Neuronal stem cell (in vitro differentiated cells): ENCODE data around the gene SNX25.
"Not testable (repeated sequence)": the region's sequence is repeated elsewhere in the genome, so short reads cannot be mapped to it uniquely, and the experiment has no call there.

Source experiments
- DNase-seq: peaks from one replicate; pipeline ENCODE4 v3.0.0-alpha.2; 2013; ENCODE audit warnings: low spot score
- H2AFZ ChIP-seq: one replicate; pipeline ENCODE4 v1.6.1; 2013; ENCODE audit warnings: mild to moderate bottlenecking, low read length, inconsistent platforms
- H2AK5ac ChIP-seq: 2 replicates; pipeline ENCODE4 v1.6.1; 2013; ENCODE audit warnings: low read depth, mild to moderate bottlenecking, inconsistent platforms, low read length, moderate library complexity, mixed read lengths
- H2BK120ac ChIP-seq: 2 replicates; pipeline ENCODE4 v1.6.1; 2013; ENCODE audit warnings: low read depth, mild to moderate bottlenecking, inconsistent platforms, low read length, moderate library complexity, mixed read lengths
- H2BK12ac ChIP-seq: one replicate; pipeline ENCODE4 v1.6.1; 2013; ENCODE audit warnings: low read length, inconsistent platforms
- H2BK15ac ChIP-seq: 2 replicates; pipeline ENCODE4 v1.6.1; 2013; ENCODE audit warnings: mild to moderate bottlenecking, low read length, inconsistent platforms, mixed read lengths
- H2BK5ac ChIP-seq: one replicate; pipeline ENCODE4 v1.6.1; 2013; ENCODE audit warnings: inconsistent platforms, mild to moderate bottlenecking, low read length, moderate library complexity
- H3K14ac ChIP-seq: one replicate; pipeline ENCODE4 v1.6.1; 2013; ENCODE audit warnings: low read length, inconsistent platforms
- H3K18ac ChIP-seq: 2 replicates; pipeline ENCODE4 v1.6.1; 2013; ENCODE audit warnings: low read length, inconsistent platforms
- H3K23ac ChIP-seq: 2 replicates; pipeline ENCODE4 v1.6.1; 2013; ENCODE audit warnings: low read depth, mild to moderate bottlenecking, mixed read lengths, low read length, inconsistent platforms; ENCODE audit not compliant: poor library complexity
- H3K27ac ChIP-seq: replicated peaks from 3 replicates; pipeline ENCODE4 v1.5.1; 2013; ENCODE audit warnings: low read length, inconsistent platforms
- H3K27me3 ChIP-seq, 3 experiments: 2 replicates each; pipeline ENCODE4 v1.6.1; 2013; ENCODE audit warnings: low read length in 3 of 3, mild to moderate bottlenecking in 2 of 3, inconsistent platforms in 1 of 3, low read depth in 1 of 3, mixed read lengths in 1 of 3, moderate library complexity in 1 of 3; ENCODE audit not compliant: control insufficient read depth in 3 of 3, insufficient read depth in 3 of 3
- H3K36me3 ChIP-seq, 2 donors: replicated peaks in 1 of 2; 2 replicates each; pipeline ENCODE4 v1.6.1; 2013; ENCODE audit warnings: low read length in 2 of 2; ENCODE audit not compliant: control insufficient read depth in 2 of 2, insufficient read depth in 2 of 2
- H3K4ac ChIP-seq: 2 replicates; pipeline ENCODE4 v1.6.1; 2013; ENCODE audit warnings: inconsistent platforms, mild to moderate bottlenecking, low read length, moderate library complexity
- H3K4me1 ChIP-seq, 2 donors: 1 replicate in 1 of 2; 2 replicates in 1 of 2; pipeline ENCODE4 v1.6.1; 2013; ENCODE audit warnings: low read length in 2 of 2, low read depth in 1 of 2; ENCODE audit not compliant: control insufficient read depth in 2 of 2, insufficient read depth in 1 of 2
- H3K4me2 ChIP-seq: one replicate; pipeline ENCODE4 v1.6.1; 2013; ENCODE audit warnings: mild to moderate bottlenecking, low read length, inconsistent platforms; ENCODE audit not compliant: insufficient read depth, poor library complexity, severe bottlenecking
- H3K4me3 ChIP-seq, 2 donors: 2 replicates each; pipeline ENCODE4 v1.5.1; 2013; ENCODE audit warnings: low read length in 2 of 2, mild to moderate bottlenecking in 2 of 2, inconsistent platforms in 1 of 2, moderate library complexity in 1 of 2
- H3K79me1 ChIP-seq: one replicate; pipeline ENCODE4 v1.6.1; 2013; ENCODE audit warnings: low read depth, mild to moderate bottlenecking, inconsistent platforms, low read length, moderate library complexity
- H3K9ac ChIP-seq: one replicate; pipeline ENCODE4 v1.6.1; 2013; ENCODE audit warnings: mild to moderate bottlenecking, low read depth, low read length, inconsistent platforms; ENCODE audit not compliant: poor library complexity
- H3K9me3 ChIP-seq, 2 donors: replicated peaks in 1 of 2; 2 replicates each; pipeline versions ENCODE3 to v1.6.1; 2013; ENCODE audit warnings: low read length in 2 of 2, mild to moderate bottlenecking in 2 of 2, inconsistent platforms in 1 of 2, low read depth in 1 of 2, mixed read lengths in 1 of 2, moderate library complexity in 1 of 2; ENCODE audit not compliant: control insufficient read depth in 2 of 2, insufficient read depth in 1 of 2
- H4K8ac ChIP-seq: one replicate; pipeline ENCODE4 v1.6.1; 2013; ENCODE audit warnings: low read depth, mild to moderate bottlenecking, inconsistent platforms, low read length, moderate library complexity
- H4K91ac ChIP-seq: one replicate; pipeline ENCODE4 v1.6.1; 2013; ENCODE audit warnings: low read length, low read depth, mild to moderate bottlenecking, inconsistent platforms; ENCODE audit not compliant: poor library complexity
- WGBS, 2 donors: extraction: QIAGEN DNeasy Blood & Tissue Kit; methylation state at CpG; one replicate each; pipeline ENCODE4 v1.1.7; 2013; ENCODE audit warnings: missing lambda C conversion rate in 2 of 2, mixed read lengths in 1 of 2; ENCODE audit not compliant: insufficient read length in 2 of 2, insufficient replicate concordance in 1 of 2; ENCODE audit errors: extremely low coverage in 2 of 2; 5-methylcytosine and 5-hydroxymethylcytosine counted together

SNX25 gene

GRCh38 chr4:185196437-185196836 lies 13.0 kb upstream of the SNX25 start:
- H3K4ac ChIP-seq = no peak overlapping the region
- H3K4me3 ChIP-seq = no peak overlapping the region
- no peak overlapping the region for H3K27ac ChIP-seq
- no peaks in the 10 kb centered on the region for H3K4me1 ChIP-seq
- WGBS, 2 donors = no CpG with 5 or more reads among the region's 2 CpGs
- H3K27me3 ChIP-seq = no peaks in the 10 kb centered on the region
- H3K9ac ChIP-seq = no peak overlapping the region
- no peak overlapping the region for H2AK5ac ChIP-seq
- H2BK15ac ChIP-seq = no peak overlapping the region
- H2BK120ac ChIP-seq = no peak overlapping the region
- H3K36me3 ChIP-seq = peaks cover 0 to 30% of the 10 kb centered on the region in 2 donors
- no peak overlapping the region for H2AFZ ChIP-seq
- H4K91ac ChIP-seq = no peak overlapping the region
- H2BK12ac ChIP-seq = no peak overlapping the region
- no peaks in the 10 kb centered on the region for H3K9me3 ChIP-seq
- H3K4me2 ChIP-seq = no peak overlapping the region
- no peak for DNase-seq
- no peak overlapping the region for H2BK5ac ChIP-seq
- no peak overlapping the region for H4K8ac ChIP-seq
- no peak overlapping the region for H3K14ac ChIP-seq
- no peaks in the 10 kb centered on the region for H3K79me1 ChIP-seq
- no peak overlapping the region for H3K23ac ChIP-seq
- no peak overlapping the region for H3K18ac ChIP-seq

- H3K4ac ChIP-seq = not testable (repeated sequence)
These were observed 11.2 kb upstream of the SNX25 start for GRCh38 chr4:185198189-185198588.

GRCh38 chr4:185201977-185202962 lies 7.1 kb upstream of the SNX25 start:
- Histone ChIP-seq H2BK120ac (no peak overlapping the region), H3K4me2 (peak overlapping the region; percentile 23), H2BK12ac (no peak overlapping the region), H4K8ac (no peak overlapping the region), H3K9me3 (no peaks in the 10 kb centered on the region), H3K27me3 (no peaks in the 10 kb centered on the region), H3K9ac (no peak overlapping the region), H3K27ac (no peak overlapping the region), H2AK5ac (no peak overlapping the region), H3K23ac (no peak overlapping the region), H3K4me3 (peak overlapping the region in 1 of 2 donors; percentile 62), H3K18ac (no peak overlapping the region), H3K14ac (no peak overlapping the region), H2BK5ac (no peak overlapping the region), H3K36me3 (peaks cover 0 to 14% of the 10 kb centered on the region in 2 donors), H3K4me1 (peaks cover 6 to 10% of the 10 kb centered on the region in 2 donors), H2AFZ (no peak overlapping the region), H2BK15ac (no peak overlapping the region), H4K91ac (no peak overlapping the region), H3K79me1 (peaks cover 3% of the 10 kb centered on the region), H3K4ac (no peak overlapping the region)
- no CpG with 5 or more reads among the region's 16 CpGs for WGBS, 2 donors
- no peak for DNase-seq

More at GRCh38 chr4:185198189-185198588, 11.2 kb upstream of the SNX25 start:
- H3K23ac ChIP-seq, H3K4me3 ChIP-seq, H3K79me1 ChIP-seq, H3K4me1 ChIP-seq, H4K91ac ChIP-seq, DNase-seq, H3K9ac ChIP-seq, H4K8ac ChIP-seq, H3K9me3 ChIP-seq, H3K18ac ChIP-seq, H3K14ac ChIP-seq, H3K27me3 ChIP-seq, H3K27ac ChIP-seq, H2BK120ac ChIP-seq, H3K4me2 ChIP-seq, H2AK5ac ChIP-seq, H2BK12ac ChIP-seq, H2AFZ ChIP-seq, H2BK5ac ChIP-seq, H2BK15ac ChIP-seq: not testable (repeated sequence)
- H3K36me3 ChIP-seq = peaks cover 0 to 30% of the 10 kb centered on the region in 2 donors
- no CpG with 5 or more reads among the region's 4 CpGs for WGBS, 2 donors

GRCh38 chr4:185202984-185203485 lies 6.4 kb upstream of the SNX25 start:
- Histone ChIP-seq H3K23ac (no peak overlapping the region), H3K4me3 (peak overlapping the region; percentile 62 to 93), H4K8ac (no peak overlapping the region), H4K91ac (no peak overlapping the region), H3K14ac (no peak overlapping the region), H3K79me1 (peaks cover 3% of the 10 kb centered on the region), H3K4me1 (peaks cover 6 to 10% of the 10 kb centered on the region in 2 donors), H2AK5ac (no peak overlapping the region), H2BK120ac (no peak overlapping the region), H2BK5ac (no peak overlapping the region), H2AFZ (peak overlapping the region; percentile 97), H3K27me3 (no peaks in the 10 kb centered on the region), H3K9ac (no peak overlapping the region), H3K4me2 (peak overlapping the region; percentile 87), H2BK15ac (no peak overlapping the region), H3K36me3 (peaks cover 0 to 14% of the 10 kb centered on the region in 2 donors), H3K27ac (no peak overlapping the region), H3K4ac (no peak overlapping the region), H3K18ac (peak overlapping the region; percentile 98), H2BK12ac (no peak overlapping the region), H3K9me3 (no peaks in the 10 kb centered on the region)
- DNase-seq = no peak
- WGBS, 2 donors = no CpG with 5 or more reads among the region's 8 CpGs
